CD4-positive, alpha-beta T cell treated with Interleukin-2 at 100 ng/mL for 4 hours (primary cell): ENCODE results near the gene MAGEC1.
"Not testable (repeated sequence)": the region's sequence is repeated elsewhere in the genome, so short reads cannot be mapped to it uniquely, and the experiment has no call there.

Experiments used
- DNase-seq: peaks from one replicate; pipeline ENCODE4 v3.0.0-alpha.2; 2020; ENCODE audit warnings: low spot score

The MAGEC1 gene, protein sequence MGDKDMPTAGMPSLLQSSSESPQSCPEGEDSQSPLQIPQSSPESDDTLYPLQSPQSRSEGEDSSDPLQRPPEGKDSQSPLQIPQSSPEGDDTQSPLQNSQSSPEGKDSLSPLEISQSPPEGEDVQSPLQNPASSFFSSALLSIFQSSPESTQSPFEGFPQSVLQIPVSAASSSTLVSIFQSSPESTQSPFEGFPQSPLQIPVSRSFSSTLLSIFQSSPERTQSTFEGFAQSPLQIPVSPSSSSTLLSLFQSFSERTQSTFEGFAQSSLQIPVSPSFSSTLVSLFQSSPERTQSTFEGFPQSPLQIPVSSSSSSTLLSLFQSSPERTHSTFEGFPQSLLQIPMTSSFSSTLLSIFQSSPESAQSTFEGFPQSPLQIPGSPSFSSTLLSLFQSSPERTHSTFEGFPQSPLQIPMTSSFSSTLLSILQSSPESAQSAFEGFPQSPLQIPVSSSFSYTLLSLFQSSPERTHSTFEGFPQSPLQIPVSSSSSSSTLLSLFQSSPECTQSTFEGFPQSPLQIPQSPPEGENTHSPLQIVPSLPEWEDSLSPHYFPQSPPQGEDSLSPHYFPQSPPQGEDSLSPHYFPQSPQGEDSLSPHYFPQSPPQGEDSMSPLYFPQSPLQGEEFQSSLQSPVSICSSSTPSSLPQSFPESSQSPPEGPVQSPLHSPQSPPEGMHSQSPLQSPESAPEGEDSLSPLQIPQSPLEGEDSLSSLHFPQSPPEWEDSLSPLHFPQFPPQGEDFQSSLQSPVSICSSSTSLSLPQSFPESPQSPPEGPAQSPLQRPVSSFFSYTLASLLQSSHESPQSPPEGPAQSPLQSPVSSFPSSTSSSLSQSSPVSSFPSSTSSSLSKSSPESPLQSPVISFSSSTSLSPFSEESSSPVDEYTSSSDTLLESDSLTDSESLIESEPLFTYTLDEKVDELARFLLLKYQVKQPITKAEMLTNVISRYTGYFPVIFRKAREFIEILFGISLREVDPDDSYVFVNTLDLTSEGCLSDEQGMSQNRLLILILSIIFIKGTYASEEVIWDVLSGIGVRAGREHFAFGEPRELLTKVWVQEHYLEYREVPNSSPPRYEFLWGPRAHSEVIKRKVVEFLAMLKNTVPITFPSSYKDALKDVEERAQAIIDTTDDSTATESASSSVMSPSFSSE

DNA sequence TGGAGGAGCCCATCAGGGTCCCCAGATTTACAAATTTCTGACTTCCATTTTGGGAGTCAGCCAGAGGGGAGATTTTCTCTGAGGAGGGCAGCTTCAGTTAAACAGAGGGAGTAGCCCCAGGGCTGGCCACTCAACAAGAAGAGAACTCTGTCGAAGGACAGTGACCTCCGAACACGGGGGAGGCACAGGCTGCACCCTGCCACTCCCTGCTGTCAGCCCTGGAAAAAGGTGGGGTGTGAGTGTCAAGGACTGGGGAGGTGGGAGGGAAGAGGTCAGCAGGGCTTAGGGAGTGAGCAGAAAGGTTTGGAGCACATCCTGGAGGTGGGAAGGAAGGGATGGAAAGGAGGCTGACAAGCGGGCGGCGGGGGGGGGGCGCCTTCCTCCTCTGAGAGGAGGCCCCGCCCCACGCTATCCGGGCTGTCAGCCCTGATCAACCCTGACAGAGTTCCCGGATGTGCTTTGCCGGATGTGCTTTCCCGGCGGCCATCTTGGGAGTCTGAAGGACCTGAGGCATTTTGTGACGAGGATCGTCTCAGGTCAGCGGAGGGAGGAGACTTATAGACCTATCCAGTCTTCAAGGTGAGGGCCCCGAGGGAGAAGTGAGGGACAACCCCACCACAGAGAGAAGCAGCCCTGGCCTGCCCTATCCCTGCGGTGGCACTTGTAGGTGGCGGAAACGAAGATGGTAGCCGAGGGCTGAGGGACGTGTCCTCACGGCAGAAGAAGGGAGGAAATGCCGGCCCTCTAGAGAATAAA, at the start of gene MAGEC1:
Gene MAGEC1 (plus strand): TSS at position 495 of the 756 bp plus-strand sequence. CDS start 1,179 bp downstream, outside the sequence.
- DNase-seq: no peak

DNA sequence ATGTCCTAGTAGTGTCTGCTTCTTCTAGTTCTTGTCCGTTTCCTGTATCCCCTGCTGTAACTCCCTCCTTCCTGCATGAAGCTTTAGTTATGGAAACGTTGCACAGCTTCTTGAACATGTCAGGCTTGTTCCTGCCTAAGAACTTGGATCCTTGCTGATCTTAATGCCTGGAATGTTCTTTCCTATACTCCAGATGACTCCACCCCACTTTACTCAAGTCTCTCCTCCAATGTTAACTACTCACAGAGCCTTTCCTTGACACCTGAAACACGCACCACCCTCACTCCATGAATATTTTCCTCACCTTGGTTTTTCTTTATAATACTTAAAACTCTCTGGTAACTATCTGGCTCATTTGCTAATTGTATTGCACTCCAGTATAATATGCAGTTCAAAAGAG, 46.2 kb upstream of the MAGEC1 start:
- no peak for DNase-seq

DNA sequence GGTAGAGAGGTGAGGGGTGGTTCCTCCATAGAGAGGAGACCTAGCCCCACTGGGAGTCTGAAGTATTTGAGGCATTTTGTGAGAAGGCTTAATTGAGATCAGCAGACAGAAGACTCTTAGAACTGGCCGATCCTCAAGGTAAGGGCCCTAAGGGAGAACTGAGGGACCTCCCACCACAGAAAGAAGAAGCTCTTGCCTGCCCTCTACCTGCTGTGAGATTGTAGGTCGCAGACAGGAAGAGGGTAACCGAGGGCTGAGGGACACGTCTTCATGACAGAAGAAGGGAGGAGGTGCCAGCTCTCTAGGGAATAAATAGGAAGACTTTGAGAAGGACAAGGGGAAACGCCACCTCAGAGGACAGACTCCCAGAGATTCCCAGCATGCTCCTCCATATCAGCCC, 24.1 kb upstream of the MAGEC1 start:
- DNase-seq: no peak

DNA sequence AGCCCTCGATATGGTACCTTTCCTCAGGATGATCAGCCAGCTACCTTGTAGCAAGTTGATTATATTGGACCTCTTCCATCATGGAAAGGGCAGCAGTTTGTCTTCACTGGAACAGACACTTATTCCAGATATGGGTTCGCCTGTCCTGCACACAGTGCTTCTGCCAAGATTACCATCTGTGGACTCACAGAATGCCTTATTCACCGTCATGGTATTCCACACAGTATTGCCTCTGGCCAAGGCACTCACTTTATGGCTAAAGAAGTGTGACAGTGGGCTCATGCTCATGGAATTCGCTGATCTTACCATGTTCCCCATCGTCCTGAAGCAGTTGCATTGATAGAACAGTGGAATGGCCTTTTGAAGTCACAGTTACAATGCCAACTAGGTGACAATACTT, 14.9 kb upstream of the MAGEC1 start:
- not testable (repeated sequence) for DNase-seq

DNA sequence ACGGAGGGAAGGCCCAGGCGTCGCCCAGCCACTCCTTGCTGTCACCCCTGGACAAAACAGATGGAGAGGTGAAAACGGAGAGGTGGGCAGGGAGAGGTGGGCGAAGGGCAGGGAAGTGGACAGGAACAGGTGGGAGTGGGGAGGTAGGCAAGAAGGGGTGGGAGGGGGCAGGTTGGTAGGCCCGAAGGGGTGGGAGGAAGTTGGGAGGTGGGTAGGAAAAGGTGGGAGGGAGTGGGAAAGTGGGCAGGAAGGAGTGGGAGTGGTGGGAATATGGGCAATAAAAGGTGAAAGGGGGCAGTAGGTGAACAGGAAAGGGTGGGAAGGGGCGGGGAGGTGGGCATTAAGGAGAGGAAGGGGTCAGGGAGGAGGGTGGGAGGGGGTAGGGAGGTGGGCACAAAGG, 9.0 kb upstream of the MAGEC1 start:
- no peak for DNase-seq

DNA sequence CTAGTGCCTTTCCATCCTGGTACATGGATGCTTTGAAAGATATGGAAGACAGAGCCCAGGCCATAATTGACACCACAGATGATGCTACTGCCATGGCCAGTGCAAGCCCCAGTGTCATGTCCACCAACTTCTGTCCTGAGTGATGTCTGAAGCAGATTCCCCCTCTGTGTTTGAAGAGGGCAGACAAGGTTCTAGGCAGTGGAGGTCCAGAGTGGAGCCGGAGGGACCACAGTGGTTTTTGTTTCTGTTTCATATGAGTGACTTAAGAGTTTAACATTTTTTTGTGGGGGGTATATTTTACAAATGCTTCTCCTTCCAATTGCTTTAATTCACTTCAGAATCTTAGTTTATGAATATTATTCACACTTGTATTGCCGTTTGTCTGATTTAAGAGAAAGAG, 6.0 kb upstream of the MAGEC1 start:
- no peak for DNase-seq

DNA sequence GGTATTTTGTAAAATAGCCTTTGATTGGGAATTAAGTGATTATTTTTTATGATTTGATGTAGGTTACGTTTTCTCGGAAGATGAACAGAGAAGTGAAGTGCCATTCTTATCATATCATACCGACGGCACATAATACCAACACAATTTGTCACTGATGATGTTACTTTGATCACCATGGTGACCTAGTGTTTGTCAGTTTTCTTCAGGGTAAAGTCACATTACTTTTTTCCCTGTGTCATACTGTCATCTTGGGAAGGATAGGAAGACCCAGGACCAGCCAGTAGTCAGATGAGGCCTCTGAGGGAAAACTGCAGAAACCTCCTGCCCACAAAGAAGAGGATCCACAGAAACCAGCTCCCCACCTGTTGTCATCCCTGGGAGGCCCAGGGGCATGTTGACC, 1.3 kb upstream of the MAGEC1 start:
- DNase-seq: no peak

DNA sequence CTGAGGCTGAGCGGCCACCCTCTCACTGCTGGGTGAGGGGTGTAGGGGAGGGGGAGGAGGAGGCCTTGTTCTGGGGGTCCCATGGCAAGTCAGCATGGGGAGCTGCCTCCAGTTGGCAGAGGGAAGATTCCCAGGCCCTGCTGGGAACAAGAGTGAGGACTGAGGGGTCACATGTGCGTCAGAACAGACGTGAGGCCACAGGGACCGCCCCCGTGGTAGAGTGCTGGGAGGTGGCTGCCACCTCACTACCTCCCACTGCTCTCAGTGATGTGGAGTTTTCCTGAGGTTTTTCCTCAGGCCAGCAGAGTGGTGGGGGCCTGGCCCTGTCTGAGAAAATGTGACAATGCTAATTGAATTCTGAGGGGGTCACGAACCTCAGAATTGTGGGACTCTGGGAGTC, 568 bp downstream of the MAGEC1 start:
- DNase-seq: no peak

DNA sequence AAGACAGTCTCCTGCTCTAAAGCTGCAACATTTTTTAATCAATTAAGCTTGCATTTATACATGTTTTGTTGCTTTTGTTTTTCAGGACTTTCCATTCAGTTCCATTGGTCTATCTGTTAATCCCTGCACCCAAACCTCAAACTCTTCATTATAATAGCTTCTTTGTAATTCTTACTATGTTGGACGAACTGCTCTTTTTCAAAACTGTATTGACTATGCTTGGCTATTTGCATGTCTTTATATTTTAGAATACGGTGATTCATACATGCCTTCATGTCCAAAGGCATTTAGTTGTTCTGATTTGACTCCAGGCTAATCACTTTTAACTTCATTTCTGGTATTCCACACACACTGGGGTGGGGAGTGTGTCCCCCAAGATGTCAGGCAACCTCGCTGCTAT, 14.1 kb downstream of the MAGEC1 start:
- DNase-seq: no peak

DNA sequence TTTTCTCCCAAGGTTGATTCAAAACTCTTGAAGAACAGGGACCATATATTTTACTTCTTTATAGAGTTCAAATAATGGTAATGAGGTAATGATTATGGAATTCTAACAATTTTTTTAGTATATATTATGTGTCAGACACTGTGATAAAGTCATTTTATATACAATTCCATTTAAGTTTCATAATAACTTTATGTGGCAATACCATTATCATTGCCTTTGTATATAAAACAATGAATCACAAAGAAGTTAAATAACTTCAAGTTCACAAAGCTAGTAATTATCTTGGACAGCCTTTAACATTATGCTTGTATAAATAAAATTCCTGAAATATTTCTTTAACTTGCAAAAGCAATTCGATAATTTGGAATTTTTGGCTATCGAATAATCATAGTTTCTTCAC, 20.6 kb downstream of the MAGEC1 start:
- DNase-seq: no peak

DNA sequence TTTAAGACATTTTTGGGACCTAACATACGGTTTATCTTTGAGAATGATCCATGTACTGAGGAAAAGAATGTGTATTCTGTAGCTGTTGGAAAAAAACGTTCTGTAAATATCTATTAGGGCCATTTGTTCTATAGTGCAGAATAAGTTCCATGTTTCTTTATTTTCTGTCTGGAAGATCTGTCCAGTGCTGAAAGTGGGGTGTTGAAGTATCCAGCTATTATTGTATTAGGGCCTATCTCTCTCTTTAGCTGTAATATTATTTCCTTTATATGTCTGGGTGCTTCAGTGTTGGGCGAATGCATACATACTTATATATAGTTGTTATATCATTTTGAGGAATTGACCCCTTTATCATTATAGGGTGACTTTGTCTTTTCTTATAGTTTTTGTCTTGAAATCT, 24.7 kb downstream of the MAGEC1 start:
- no peak for DNase-seq

DNA sequence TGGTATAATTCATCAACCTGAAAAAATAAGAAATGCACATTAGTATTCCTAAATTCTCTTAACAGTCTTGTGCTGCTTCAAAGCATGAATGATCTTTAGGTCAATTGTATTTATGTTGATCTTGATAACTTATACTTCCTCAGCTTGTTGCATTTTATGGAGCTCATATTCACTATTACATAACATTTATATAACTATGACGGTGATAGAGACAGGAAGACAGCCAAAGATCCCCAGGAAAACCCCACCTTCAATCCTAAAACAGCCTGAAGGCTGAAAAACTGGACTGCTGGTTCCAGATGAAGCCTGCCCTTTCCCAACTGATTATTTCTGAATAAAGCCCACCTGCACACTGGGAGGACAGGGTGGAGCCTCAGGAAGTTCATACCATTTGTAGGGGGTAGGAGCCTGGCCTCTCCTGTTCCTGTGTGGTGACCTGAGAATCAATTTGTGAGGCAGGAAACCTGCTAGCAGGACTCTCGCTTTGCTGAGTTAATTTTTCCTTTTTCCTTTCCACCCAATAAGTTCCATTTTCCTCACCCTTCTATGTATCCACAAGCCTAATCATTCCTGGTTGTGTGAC, 30.5 kb downstream of the MAGEC1 start:
- DNase-seq: no peak

DNA sequence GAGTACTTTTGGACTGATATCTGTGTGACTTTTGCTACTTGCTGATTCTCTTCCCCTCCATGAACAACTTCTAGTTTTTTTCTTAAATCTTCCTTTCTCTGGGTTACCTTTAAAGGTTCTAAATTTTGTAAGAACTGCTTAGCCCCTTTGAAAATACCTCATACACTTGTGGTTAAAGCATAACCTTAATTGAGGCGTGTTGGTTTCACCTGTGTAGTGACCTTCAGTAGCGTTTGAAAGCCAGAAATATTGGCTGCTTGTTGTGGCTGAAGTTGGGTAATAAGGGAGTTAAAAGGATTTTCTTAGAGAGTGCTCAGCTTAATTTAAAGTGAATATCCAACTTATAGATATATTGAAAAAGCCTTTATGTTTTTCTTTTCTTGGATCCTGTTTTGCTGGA, 32.0 kb downstream of the MAGEC1 start:
- DNase-seq: no peak

DNA sequence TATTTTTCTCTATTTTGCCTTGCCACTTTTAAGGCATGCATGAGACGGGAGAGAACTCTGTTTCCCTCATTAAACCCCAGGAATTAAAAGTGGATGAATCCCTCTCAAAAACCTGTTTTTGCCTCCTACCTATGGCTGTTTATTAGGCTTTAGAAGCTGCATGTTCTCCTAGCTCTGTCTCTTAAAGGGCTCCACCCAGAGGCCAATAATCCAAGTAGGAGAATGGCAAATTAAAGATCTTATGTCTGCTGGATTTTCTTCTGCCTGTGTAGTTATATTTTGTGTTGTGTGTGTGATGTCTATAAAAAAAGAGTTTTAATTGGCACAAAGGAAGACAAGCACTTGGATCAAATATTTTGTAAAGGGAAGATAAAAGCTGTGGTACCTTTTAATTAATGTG, 32.4 kb downstream of the MAGEC1 start:
- DNase-seq: no peak

DNA sequence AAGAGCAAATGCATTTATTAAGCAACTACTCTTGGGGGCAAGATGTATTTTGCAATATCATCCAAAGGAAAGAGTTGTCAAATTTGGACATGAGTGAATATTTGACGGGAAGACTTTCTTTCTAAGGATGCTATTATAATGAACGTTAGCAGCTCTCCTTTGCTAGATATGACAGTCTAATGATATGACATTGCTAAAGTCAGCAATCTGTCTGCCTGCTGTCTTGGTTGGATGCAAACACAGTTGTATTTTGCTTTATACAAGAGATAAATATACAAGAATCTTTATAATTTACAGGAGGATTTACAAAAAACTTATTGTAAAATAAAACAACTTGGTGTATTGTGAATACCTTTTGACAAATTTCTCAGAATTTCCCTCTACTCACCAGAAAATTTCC, 37.5 kb downstream of the MAGEC1 start:
- DNase-seq: no peak

DNA sequence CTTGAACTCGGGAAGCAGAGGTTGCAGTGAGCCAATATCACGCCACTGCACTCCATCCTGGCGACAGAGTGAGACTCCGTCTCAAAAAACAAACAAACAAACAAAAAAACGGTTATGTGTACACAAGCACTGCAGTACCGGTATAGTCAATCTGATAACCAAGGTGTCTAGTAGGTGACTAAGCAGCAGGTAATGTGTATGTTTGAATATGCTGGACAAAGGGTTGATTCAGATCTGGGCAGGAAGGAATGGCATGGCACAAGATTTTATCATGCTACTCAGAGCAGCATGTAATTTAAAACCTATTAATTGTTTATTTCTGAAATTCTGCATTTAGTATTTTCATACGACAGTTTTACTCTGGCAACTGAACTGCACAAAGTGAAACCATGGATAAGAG, 41.7 kb downstream of the MAGEC1 start:
- DNase-seq: no peak

DNA sequence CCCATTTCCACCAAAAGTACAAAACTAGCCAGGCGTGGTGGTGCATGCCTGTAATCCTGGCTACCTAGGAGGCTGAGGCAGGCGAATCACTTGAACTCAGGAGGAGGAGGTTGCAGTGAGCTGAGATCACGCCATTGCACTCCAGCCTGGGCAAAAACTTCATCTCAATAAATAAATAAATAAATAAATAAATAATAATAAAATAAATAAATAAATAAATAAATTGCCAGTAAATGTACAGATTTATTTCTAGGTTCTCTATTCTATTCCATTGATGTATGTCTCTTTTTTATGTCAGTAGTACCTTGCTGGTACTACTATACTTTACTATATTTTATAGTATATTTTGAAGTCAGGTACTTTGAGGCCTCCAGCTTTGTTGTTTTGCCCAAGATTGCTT, 43.7 kb downstream of the MAGEC1 start:
- no peak for DNase-seq

DNA sequence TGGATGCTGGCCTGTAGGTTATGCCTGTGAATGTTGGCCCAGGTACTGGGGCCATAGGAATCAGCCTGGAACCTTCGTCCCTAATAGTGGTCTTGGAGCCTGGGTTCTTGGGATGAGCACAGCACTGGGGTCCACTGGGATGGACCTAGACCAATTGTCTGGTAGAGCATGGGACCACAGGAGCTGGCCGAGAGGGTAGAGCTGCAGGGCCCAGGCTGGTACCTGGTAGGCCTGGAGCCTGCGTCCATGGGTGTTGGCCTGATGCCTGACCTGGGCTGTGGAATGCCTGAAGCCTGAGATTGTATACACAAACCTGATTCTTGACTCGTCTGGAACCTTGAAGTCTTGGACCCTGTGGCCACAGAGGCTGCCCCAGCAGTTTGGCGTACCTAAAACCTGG, 48.9 kb downstream of the MAGEC1 start:
- DNase-seq: no peak

DNA sequence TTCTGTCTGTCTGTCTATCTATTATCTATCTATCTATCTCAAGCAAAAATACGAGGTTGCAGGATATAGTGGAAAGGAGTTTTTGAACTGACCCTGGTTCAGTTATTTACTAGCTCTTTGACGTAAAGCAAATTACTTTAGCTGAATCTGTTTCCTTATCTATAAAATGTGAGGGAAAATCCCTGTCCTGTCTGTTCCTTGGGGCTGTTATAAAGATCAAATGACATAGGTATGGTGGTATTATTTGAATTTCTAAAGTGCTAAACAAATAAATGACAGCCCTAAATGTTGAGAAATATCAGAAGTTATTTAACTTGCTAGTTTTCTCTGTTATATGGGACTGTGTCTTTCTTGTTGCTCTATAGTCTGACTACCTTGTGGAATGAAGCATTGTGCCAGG, 55.0 kb downstream of the MAGEC1 start:
- DNase-seq: no peak
